Testis (tissue), 3 donors: ENCODE results near the gene NARF. TPM values are rescaled to one million over a fixed set of nuclear protein-coding genes. Genes with fewer than 3 reads are reported as not detected.
A peak's percentile ranks its signal among the peaks of the same experiment; 100 is the strongest.

Experiments
- DNase-seq: peaks from one replicate; pipeline ENCODE4 v3.0.0-alpha.2; 2019
- H3K27ac ChIP-seq, 2 donors: fragments of 200-600 bp; sonication (generic); one replicate each; pipeline ENCODE4 v1.5.1; 2019
- H3K27me3 ChIP-seq: fragments of 200-600 bp; sonication (generic); one replicate; pipeline ENCODE4 v1.5.1; 2019
- H3K36me3 ChIP-seq: fragments of 200-600 bp; sonication (generic); one replicate; pipeline ENCODE4 v1.5.1; 2017; ENCODE audit warnings: low read depth; ENCODE audit errors: missing control alignments
- H3K4me1 ChIP-seq: fragments of 200-600 bp; sonication (generic); one replicate; pipeline ENCODE4 v1.5.1; 2019
- H3K4me3 ChIP-seq, 2 donors: fragments of 200-600 bp; sonication (generic); one replicate each; pipeline ENCODE4 v1.5.1; 2017 to 2019
- H3K9me3 ChIP-seq: fragments of 200-600 bp; sonication (generic); one replicate; pipeline ENCODE4 v1.5.1; 2017
- CTCF ChIP-seq, 3 experiments: fragments of 450-650 bp in 2 of 3; fragments of 200-600 bp in 1 of 3; sonication (generic) in 1 of 3; IDR thresholded peaks; one replicate each; pipeline ENCODE4 v1.5.1; 2016 to 2019; ENCODE audit warnings: antibody characterized with exemption in 3 of 3, mild to moderate bottlenecking in 2 of 3, moderate library complexity in 1 of 3
- POLR2A ChIP-seq: fragments of 450-650 bp; IDR thresholded peaks from one replicate; pipeline ENCODE4 v1.6.1; 2017; ENCODE audit warnings: antibody characterized with exemption, mild to moderate bottlenecking, moderate library complexity
- WGBS, 2 donors: methylation state at CpG; one replicate each; pipeline ENCODE4 v1.1.5; 2018; 5-methylcytosine and 5-hydroxymethylcytosine counted together
- intact Hi-C: fragments of 100-400 bp; cut with DNase I; formaldehyde crosslinking; loops from one replicate; pipeline ENCODE4 v1.15.1; 2023; ENCODE audit warnings: low total_unique reads
- polyA plus RNA-seq: library from polyadenylated mRNA; stranded (reverse); fragments of 350-450 nt; fragmentation: Illumina TruSeq; extraction: RNeasy Lipid Tissue Mini Kit (QIAGEN cat#74804); gene quantifications from one replicate; pipeline ENCODE4 v1.2.3, GENCODE V29; 2014; ENCODE audit warnings: low read depth, low replicate concordance; ENCODE audit not compliant: insufficient read depth
- total RNA-seq, 2 donors: library from RNA; depleted of rRNA; stranded (reverse); fragments of >200 nt; gene quantifications; one replicate each; pipeline ENCODE4 v1.2.3, GENCODE V29; 2016

NARF gene
- total and polyA plus RNA-seq, 3 donors from 2014 or later = 115 to 161 (median 130) TPM

GRCh38 chr17:82416264-82416663 is 42.3 kb upstream of the NARF start:
- WGBS, 2 donors = 82 to 84% methylated on average over 4 of the region's 4 CpGs

DNA sequence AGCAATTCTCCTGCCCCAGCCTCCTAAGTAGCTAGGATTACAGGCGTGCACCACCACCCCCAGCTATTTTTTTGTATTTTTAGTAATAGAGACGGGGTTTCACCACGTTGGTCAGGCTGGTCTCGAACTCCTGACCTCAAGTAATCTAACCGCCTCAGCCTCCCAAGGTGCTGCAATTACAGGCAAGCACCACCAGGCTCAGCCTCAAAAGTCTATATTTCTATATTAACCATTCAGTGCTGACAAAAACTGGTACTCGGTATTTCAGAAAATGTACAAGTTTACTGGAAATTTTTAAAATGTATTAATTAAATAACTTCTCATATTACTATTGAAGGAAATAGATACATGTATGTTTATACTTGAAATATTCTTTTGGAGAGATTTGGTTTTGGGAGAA is 41.8 kb upstream of the NARF start:
- H3K9me3 ChIP-seq = no peaks in the 10 kb centered on the region
- DNase-seq = no peak
- H3K4me3 ChIP-seq = no peak overlapping the region
- TF ChIP-seq CTCF (IDR thresholded peaks at IDR 0.05) = peak in 2 of 3 experiments; percentile 10 to 12
- TF ChIP-seq POLR2A = no peak
- H3K36me3 ChIP-seq = no peaks in the 10 kb centered on the region
- no peaks in the 10 kb centered on the region for H3K27me3 ChIP-seq
- H3K27ac ChIP-seq = no peak overlapping the region
- intact Hi-C loops = loop anchor here (10.0 kb wide), 1 partner anchor 62 kb away; the partner anchor contains the start of gene TEX19
- WGBS, 2 donors = 61 to 72% methylated on average over 6 of the region's 6 CpGs
- peaks cover 10% of the 10 kb centered on the region for H3K4me1 ChIP-seq

More at GRCh38 chr17:82416264-82416663, 42.3 kb upstream of the NARF start:
- no peaks in the 10 kb centered on the region for H3K27me3 ChIP-seq
- H3K4me1 ChIP-seq = peaks cover 10% of the 10 kb centered on the region
- no peak for DNase-seq
- intact Hi-C loops = loop anchor here (10.0 kb wide), 1 partner anchor 61 kb away; the partner anchor contains the start of gene TEX19
- H3K36me3 ChIP-seq = no peaks in the 10 kb centered on the region
- H3K4me3 ChIP-seq = no peak overlapping the region
- no peak for TF ChIP-seq CTCF (IDR thresholded peaks at IDR 0.05)
- no peak for TF ChIP-seq POLR2A
- H3K9me3 ChIP-seq = no peaks in the 10 kb centered on the region
- no peak overlapping the region for H3K27ac ChIP-seq

- TF ChIP-seq POLR2A (no peak), CTCF (IDR thresholded peaks at IDR 0.05) (peak in 1 of 3 experiments; percentile 39)
- intact Hi-C loops = loop anchor here (10.0 kb wide), 1 partner anchor 63 kb away; the partner anchor contains the start of gene TEX19
- Histone ChIP-seq H3K27ac (peak within 1 kb of the TSS; percentile 81 to 92), H3K36me3 (no peaks in the 10 kb centered on the region), H3K27me3 (no peaks in the 10 kb centered on the region), H3K4me3 (peak within 1 kb of the TSS; percentile 79 to 83), H3K4me1 (peaks cover 7% of the 10 kb centered on the region), H3K9me3 (no peaks in the 10 kb centered on the region)
- WGBS, 2 donors = 0 to 1% methylated on average over 22 to 71 of the region's 108 CpGs
- peak; percentile 82 for DNase-seq
These were observed 40.2 kb upstream of the NARF start, which contains the start of the genes HEXD and OGFOD3 for GRCh38 chr17:82418001-82418986. HEXD (plus strand) TSS chr17:82418347; CDS start chr17:82419800, 1,453 bp downstream. OGFOD3 (minus strand) TSS chr17:82418586; CDS start chr17:82418485, 101 bp downstream.

- peaks cover 18% of the 10 kb centered on the region for H3K4me1 ChIP-seq
- TF ChIP-seq CTCF (IDR thresholded peaks at IDR 0.05) (no peak), POLR2A (no peak)
- no peak for DNase-seq
- no peaks in the 10 kb centered on the region for H3K9me3 ChIP-seq
- H3K36me3 ChIP-seq = no peaks in the 10 kb centered on the region
- H3K27me3 ChIP-seq = no peaks in the 10 kb centered on the region
- intact Hi-C loops = loop anchor here (10.0 kb wide), 1 partner anchor 65 kb away; the partner anchor contains the start of gene TEX19
- no peak overlapping the region for H3K27ac ChIP-seq
- H3K4me3 ChIP-seq = no peak overlapping the region
- WGBS, 2 donors = 82 to 93% methylated on average over 2 of the region's 2 CpGs
These were observed 39.0 kb upstream of the NARF start for GRCh38 chr17:82419540-82419939.
